ENCODE results near the gene GP5. TPM values are rescaled to one million over a fixed set of nuclear protein-coding genes. Genes with fewer than 3 reads are reported as not detected.
A peak's percentile ranks its signal among the peaks of the same experiment; 100 is the strongest.

The GP5 gene
- total RNA-seq, 1 donor from 2014 or later = not detected

DNA sequence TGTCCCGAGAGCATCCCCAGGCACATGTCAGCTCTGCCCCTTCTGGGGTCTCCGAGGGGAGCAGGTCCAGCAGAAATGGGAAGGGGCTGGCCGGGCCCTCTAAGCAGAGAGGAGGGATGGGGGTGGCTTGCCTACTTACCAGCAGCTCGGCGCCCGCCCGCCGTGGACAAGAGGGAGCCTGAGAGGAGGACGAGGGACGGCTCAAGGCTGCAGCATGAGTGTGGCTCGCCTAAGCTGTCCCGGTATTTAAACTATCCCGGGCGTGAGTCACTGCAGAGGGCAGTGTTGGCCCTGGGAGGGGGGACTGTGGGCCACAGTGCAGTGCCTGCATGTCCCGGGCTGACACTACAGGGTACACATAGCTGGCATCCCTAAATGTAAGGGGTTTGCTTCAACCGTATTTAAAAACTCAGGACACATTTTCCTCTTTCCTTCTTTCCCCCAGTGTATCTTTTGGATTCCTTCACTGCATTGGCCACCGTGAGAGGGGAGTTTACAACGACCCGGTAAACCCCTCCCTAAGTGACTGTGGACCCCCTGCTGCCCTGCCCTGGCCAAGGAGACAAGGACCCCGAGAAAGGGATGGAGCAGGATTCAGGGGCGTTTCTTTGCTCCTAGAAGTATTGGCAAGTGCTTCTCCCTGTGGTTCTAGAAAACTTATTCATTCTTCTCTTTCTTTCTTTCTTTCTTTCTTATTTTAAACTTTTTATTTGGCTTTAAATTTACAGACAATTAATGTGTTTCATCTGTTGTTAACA is 29.4 kb downstream of the GP5 start, which contains the start of gene LRRC15:
TSS of gene LRRC15 (minus strand) at position 222 of the 758 bp plus-strand sequence. CDS start 8,700 bp downstream, outside the sequence.
- no peak for DNase-seq (ENCODE audit: extremely low spot score, unreplicated experiment)
- TF ChIP-seq, protein P1, sequence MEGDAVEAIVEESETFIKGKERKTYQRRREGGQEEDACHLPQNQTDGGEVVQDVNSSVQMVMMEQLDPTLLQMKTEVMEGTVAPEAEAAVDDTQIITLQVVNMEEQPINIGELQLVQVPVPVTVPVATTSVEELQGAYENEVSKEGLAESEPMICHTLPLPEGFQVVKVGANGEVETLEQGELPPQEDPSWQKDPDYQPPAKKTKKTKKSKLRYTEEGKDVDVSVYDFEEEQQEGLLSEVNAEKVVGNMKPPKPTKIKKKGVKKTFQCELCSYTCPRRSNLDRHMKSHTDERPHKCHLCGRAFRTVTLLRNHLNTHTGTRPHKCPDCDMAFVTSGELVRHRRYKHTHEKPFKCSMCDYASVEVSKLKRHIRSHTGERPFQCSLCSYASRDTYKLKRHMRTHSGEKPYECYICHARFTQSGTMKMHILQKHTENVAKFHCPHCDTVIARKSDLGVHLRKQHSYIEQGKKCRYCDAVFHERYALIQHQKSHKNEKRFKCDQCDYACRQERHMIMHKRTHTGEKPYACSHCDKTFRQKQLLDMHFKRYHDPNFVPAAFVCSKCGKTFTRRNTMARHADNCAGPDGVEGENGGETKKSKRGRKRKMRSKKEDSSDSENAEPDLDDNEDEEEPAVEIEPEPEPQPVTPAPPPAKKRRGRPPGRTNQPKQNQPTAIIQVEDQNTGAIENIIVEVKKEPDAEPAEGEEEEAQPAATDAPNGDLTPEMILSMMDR (IDR thresholded peaks at IDR 0.05) = no peak
- no peak within 1 kb of the TSS for H3K27ac Mint-ChIP-seq (ENCODE audit: unreplicated experiment)
- H3K36me3 Mint-ChIP-seq (ENCODE audit: unreplicated experiment) = no peaks in the 10 kb centered on the region
- H3K4me3 Mint-ChIP-seq (ENCODE audit: unreplicated experiment) = no peak within 1 kb of the TSS
- peaks cover 32% of the 10 kb centered on the region for H3K27me3 Mint-ChIP-seq (ENCODE audit: unreplicated experiment)
- no peaks in the 10 kb centered on the region for H3K9me3 Mint-ChIP-seq (ENCODE audit: unreplicated experiment)
- H3K4me1 Mint-ChIP-seq (ENCODE audit: unreplicated experiment) = peaks cover 32% of the 10 kb centered on the region

- no peaks in the 10 kb centered on the region for H3K36me3 Mint-ChIP-seq (ENCODE audit: unreplicated experiment)
- H3K9me3 Mint-ChIP-seq (ENCODE audit: unreplicated experiment) = no peaks in the 10 kb centered on the region
- no peak for DNase-seq (ENCODE audit: extremely low spot score, unreplicated experiment)
- peaks cover 27% of the 10 kb centered on the region for H3K27me3 Mint-ChIP-seq (ENCODE audit: unreplicated experiment)
- H3K27ac Mint-ChIP-seq (ENCODE audit: unreplicated experiment) = no peak overlapping the region
- TF ChIP-seq, protein P1 (IDR thresholded peaks at IDR 0.05) = no peak
- peaks cover 40% of the 10 kb centered on the region for H3K4me1 Mint-ChIP-seq (ENCODE audit: unreplicated experiment)
- H3K4me3 Mint-ChIP-seq (ENCODE audit: unreplicated experiment) = no peak overlapping the region
Measured at GRCh38 chr3:194368918-194369317, 30.1 kb downstream of the GP5 start.

GRCh38 chr3:194367992-194368841 is 30.8 kb downstream of the GP5 start:
- TF ChIP-seq, protein P1 (IDR thresholded peaks at IDR 0.05) = no peak
- peaks cover 44% of the 10 kb centered on the region for H3K4me1 Mint-ChIP-seq (ENCODE audit: unreplicated experiment)
- H3K27me3 Mint-ChIP-seq (ENCODE audit: unreplicated experiment) = peaks cover 23% of the 10 kb centered on the region
- H3K27ac Mint-ChIP-seq (ENCODE audit: unreplicated experiment) = peak overlapping the region; percentile 59
- DNase-seq (ENCODE audit: extremely low spot score, unreplicated experiment) = no peak
- no peaks in the 10 kb centered on the region for H3K9me3 Mint-ChIP-seq (ENCODE audit: unreplicated experiment)
- H3K4me3 Mint-ChIP-seq (ENCODE audit: unreplicated experiment) = no peak overlapping the region
- H3K36me3 Mint-ChIP-seq (ENCODE audit: unreplicated experiment) = no peaks in the 10 kb centered on the region

DNA sequence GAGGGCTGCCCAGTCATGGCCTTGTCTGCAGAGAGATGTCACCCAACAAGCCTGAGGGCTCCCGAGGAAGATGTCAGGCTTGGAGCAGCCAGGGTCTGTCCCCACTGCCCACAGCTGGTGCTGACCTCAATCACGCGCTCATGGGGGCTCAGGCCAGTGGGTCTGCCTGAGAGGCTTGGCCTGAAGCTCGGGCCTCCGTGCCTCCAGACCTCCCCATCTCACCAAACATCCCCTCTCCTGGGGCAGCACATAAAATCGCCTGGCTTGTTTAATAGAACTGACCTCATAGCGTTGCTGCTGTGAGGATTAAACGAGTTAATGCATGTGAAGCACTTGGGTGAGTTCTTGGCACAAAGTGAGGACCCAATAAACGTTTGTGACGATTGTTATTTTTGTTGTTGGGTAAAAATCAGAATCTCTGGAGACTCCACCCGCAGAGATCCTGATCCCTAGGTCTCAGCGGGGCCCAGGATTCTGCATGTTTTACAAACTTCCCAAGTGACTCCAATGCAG is 33.0 kb downstream of the GP5 start:
- no peaks in the 10 kb centered on the region for H3K9me3 Mint-ChIP-seq (ENCODE audit: unreplicated experiment)
- no peaks in the 10 kb centered on the region for H3K36me3 Mint-ChIP-seq (ENCODE audit: unreplicated experiment)
- H3K4me3 Mint-ChIP-seq (ENCODE audit: unreplicated experiment) = no peak overlapping the region
- H3K27ac Mint-ChIP-seq (ENCODE audit: unreplicated experiment) = no peak overlapping the region
- H3K27me3 Mint-ChIP-seq (ENCODE audit: unreplicated experiment) = peaks cover 27% of the 10 kb centered on the region
- H3K4me1 Mint-ChIP-seq (ENCODE audit: unreplicated experiment) = peaks cover 44% of the 10 kb centered on the region
- TF ChIP-seq, protein P1 (IDR thresholded peaks at IDR 0.05) = no peak
- DNase-seq (ENCODE audit: extremely low spot score, unreplicated experiment) = no peak

GRCh38 chr3:194365526-194365925 is 33.5 kb downstream of the GP5 start:
- Mint-ChIP-seq H3K4me3 (ENCODE audit: unreplicated experiment) (no peak overlapping the region), H3K4me1 (ENCODE audit: unreplicated experiment) (peaks cover 44% of the 10 kb centered on the region), H3K27me3 (ENCODE audit: unreplicated experiment) (peaks cover 24% of the 10 kb centered on the region), H3K27ac (ENCODE audit: unreplicated experiment) (no peak overlapping the region), H3K36me3 (ENCODE audit: unreplicated experiment) (no peaks in the 10 kb centered on the region), H3K9me3 (ENCODE audit: unreplicated experiment) (no peaks in the 10 kb centered on the region)
- TF ChIP-seq, protein P1 (IDR thresholded peaks at IDR 0.05) = no peak
- DNase-seq (ENCODE audit: extremely low spot score, unreplicated experiment) = no peak
